SK-N-SH (cell line): ENCODE data around the gene CEBPA. TPM values are rescaled to one million over a fixed set of nuclear protein-coding genes. Genes with fewer than 3 reads are reported as not detected.

Experiments used
- CTCF ChIA-PET: fragments of 300-600, 350-600 bp; formaldehyde crosslinking; extraction: SDS; loops from one replicate; lab custom pipeline; 2021; lab: Yijun Ruan, JAX
- POLR2A ChIA-PET: fragments of 350-600 bp; sonication (Branson Sonifier 250); formaldehyde crosslinking; extraction: SDS; loops from one replicate; lab custom pipeline; 2020; ENCODE audit warnings: antibody characterized with exemption, inconsistent platforms; lab: Yijun Ruan, JAX
- DNase-seq: peaks from one replicate; pipeline ENCODE4 v3.0.0; 2012
- H2AFZ ChIP-seq: fragments of 200-600 bp; sonication (generic); 2 replicates; pipeline ENCODE4 v1.8.1; 2016; ENCODE audit warnings: antibody characterized with exemption, mild to moderate bottlenecking, low read depth
- H3F3A ChIP-seq: fragments of 200-600 bp; sonication (generic); replicated peaks from 2 replicates; pipeline ENCODE3; 2016; ENCODE audit warnings: antibody characterized with exemption, mild to moderate bottlenecking; ENCODE audit not compliant: insufficient read depth
- H3K27ac ChIP-seq, 2 experiments: fragments of 200-500 bp in 1 of 2; fragments of 200-600 bp in 1 of 2; sonication (Bioruptor generic) in 1 of 2; sonication (generic), shearing (Covaris generic) in 1 of 2; 2 replicates each; pipeline versions ENCODE4 v1.5.1 to v1.6.1; 2014 to 2016; ENCODE audit warnings: low read depth in 2 of 2, inconsistent platforms in 1 of 2, low read length in 1 of 2, mild to moderate bottlenecking in 1 of 2, mixed read lengths in 1 of 2
- H3K27me3 ChIP-seq: fragments of 200-600 bp; sonication (generic), shearing (Covaris generic); 2 replicates; pipeline ENCODE4 v1.6.1; 2016; ENCODE audit warnings: mixed run types; ENCODE audit not compliant: insufficient read depth
- H3K36me3 ChIP-seq, 2 experiments: fragments of 200-500 bp in 1 of 2; fragments of 200-600 bp in 1 of 2; sonication (Bioruptor generic) in 1 of 2; sonication (generic) in 1 of 2; replicated peaks in 1 of 2; 2 replicates each; pipeline versions ENCODE3 to v1.5.1; 2014 to 2016; ENCODE audit warnings: low read length in 1 of 2, mild to moderate bottlenecking in 1 of 2; ENCODE audit not compliant: insufficient read depth in 2 of 2, control insufficient read depth in 1 of 2
- H3K4me1 ChIP-seq, 2 experiments: fragments of 200-500 bp in 1 of 2; fragments of 200-600 bp in 1 of 2; sonication (Bioruptor generic) in 1 of 2; sonication (generic), shearing (Covaris generic) in 1 of 2; 2 replicates each; pipeline versions ENCODE4 v1.5.1 to v1.6.1; 2014 to 2016; ENCODE audit warnings: low read depth in 1 of 2, low read length in 1 of 2, mixed run types in 1 of 2; ENCODE audit not compliant: insufficient read depth in 2 of 2, control insufficient read depth in 1 of 2
- H3K4me2 ChIP-seq: fragments of 200-600 bp; sonication (generic), shearing (Covaris generic); 2 replicates; pipeline ENCODE4 v1.6.1; 2017; ENCODE audit warnings: mixed run types
- H3K4me3 ChIP-seq, 2 experiments: fragments of 200-500 bp in 1 of 2; fragments of 200-600 bp in 1 of 2; sonication (Bioruptor generic) in 1 of 2; sonication (generic), shearing (Covaris generic) in 1 of 2; 2 replicates each; pipeline versions ENCODE4 v1.5.1 to v1.8.1; 2014 to 2016; ENCODE audit warnings: low read depth in 2 of 2, inconsistent platforms in 1 of 2, low read length in 1 of 2, mild to moderate bottlenecking in 1 of 2, mixed read lengths in 1 of 2, moderate library complexity in 1 of 2
- H3K79me2 ChIP-seq: fragments of 200-600 bp; sonication (generic); 2 replicates; pipeline ENCODE4 v1.8.1; 2017; ENCODE audit warnings: mild to moderate bottlenecking; ENCODE audit not compliant: insufficient read depth
- H3K9ac ChIP-seq: fragments of 200-600 bp; sonication (generic); 2 replicates; pipeline ENCODE4 v1.6.1; 2017; ENCODE audit warnings: mixed run types
- H3K9me2 ChIP-seq: fragments of 200-600 bp; sonication (generic); 2 replicates; pipeline ENCODE4 v1.6.1; 2017; ENCODE audit warnings: mixed run types
- H3K9me3 ChIP-seq: fragments of 200-600 bp; sonication (generic); 2 replicates; pipeline ENCODE4 v1.6.1; 2017; ENCODE audit warnings: mixed run types, mild to moderate bottlenecking, moderate library complexity
- H4K20me1 ChIP-seq: fragments of 200-600 bp; sonication (generic); 2 replicates; pipeline ENCODE4 v1.6.1; 2017; ENCODE audit warnings: mild to moderate bottlenecking, mixed run types; ENCODE audit not compliant: insufficient read depth
- FOXJ3 ChIP-seq: sonication (generic); formaldehyde crosslinking; IDR thresholded peaks from 2 replicates; pipeline ENCODE4 v1.5.1; 2020; ENCODE audit warnings: mild to moderate bottlenecking, missing genetic modification reagents
- GATA2 ChIP-seq: sonication (generic); formaldehyde crosslinking; IDR thresholded peaks from 2 replicates; pipeline ENCODE4 v1.5.0; 2020; ENCODE audit warnings: mild to moderate bottlenecking, missing genetic modification reagents
- JUND ChIP-seq: IDR thresholded peaks from 2 replicates; pipeline ENCODE4 v1.4.0; 2012
- MXI1 ChIP-seq: IDR thresholded peaks from 2 replicates; pipeline ENCODE4 v1.6.1; 2012; ENCODE audit warnings: mild to moderate bottlenecking, low read depth, low read length, improper control_type of control experiment
- NFIC ChIP-seq: IDR thresholded peaks from 2 replicates; pipeline ENCODE4 v1.4.0; 2012; ENCODE audit warnings: borderline replicate concordance
- RCOR1 ChIP-seq: fragments of 150-350 bp; IDR thresholded peaks from 2 replicates; pipeline ENCODE4 v1.6.1; 2017; ENCODE audit warnings: antibody characterized with exemption, low read length
- RFX5 ChIP-seq: IDR thresholded peaks from 2 replicates; pipeline ENCODE4 v1.6.1; 2012; ENCODE audit warnings: mild to moderate bottlenecking, improper control_type of control experiment, low read length
- RXRA ChIP-seq: IDR thresholded peaks from 2 replicates; pipeline ENCODE4 v1.4.0; 2012; ENCODE audit warnings: low read depth, mild to moderate bottlenecking, borderline replicate concordance
- SIN3A ChIP-seq: IDR thresholded peaks from 2 replicates; pipeline ENCODE4 v1.6.1; 2012; ENCODE audit warnings: low read depth, mild to moderate bottlenecking, low read length, moderate library complexity, borderline replicate concordance
- TEAD4 ChIP-seq: IDR thresholded peaks from 2 replicates; pipeline ENCODE4 v1.4.0; 2012; ENCODE audit warnings: mild to moderate bottlenecking, borderline replicate concordance; ENCODE audit not compliant: insufficient read depth
- WGBS: methylation state at CpG from one replicate; pipeline ENCODE4 v1.1.6; 2017; ENCODE audit warnings: low lambda C conversion rate; 5-methylcytosine and 5-hydroxymethylcytosine counted together
- polyA plus RNA-seq, 3 experiments: library from polyadenylated mRNA; depleted of rRNA; stranded (reverse); fragments of >200 nt; gene quantifications; 2 replicates each; pipeline ENCODE4 v1.2.3, GENCODE V29; 2012
- TF ChIP-seq, protein P1 (sequence below): fragments of 150-350 bp; IDR thresholded peaks from 2 replicates; pipeline ENCODE4 v1.6.1; 2017; ENCODE audit warnings: antibody characterized with exemption, low read length, low read depth, borderline replicate concordance
- TF ChIP-seq, protein P2 (sequence below): IDR thresholded peaks from 2 replicates; pipeline ENCODE4 v1.6.1; 2012; ENCODE audit warnings: mild to moderate bottlenecking, low read depth, low read length, moderate library complexity
- TF ChIP-seq, protein P3 (sequence below): fragments of 200-600 bp; sonication (generic); IDR thresholded peaks from 2 replicates; pipeline ENCODE4 v1.6.1; 2017; ENCODE audit warnings: antibody characterized with exemption, mild to moderate bottlenecking, moderate library complexity
- TF ChIP-seq, protein P4 (sequence below): IDR thresholded peaks from 2 replicates; pipeline ENCODE4 v1.4.0; 2012; ENCODE audit warnings: low read depth
- TF ChIP-seq, protein P5 (sequence below): IDR thresholded peaks from 2 replicates; pipeline ENCODE4 v1.4.0; 2012; ENCODE audit warnings: low read depth, borderline replicate concordance

The CEBPA gene
- polyA plus RNA-seq, 1 of the 3 experiments (the other 2 are of a cell fraction) = 0.15 TPM

DNA sequence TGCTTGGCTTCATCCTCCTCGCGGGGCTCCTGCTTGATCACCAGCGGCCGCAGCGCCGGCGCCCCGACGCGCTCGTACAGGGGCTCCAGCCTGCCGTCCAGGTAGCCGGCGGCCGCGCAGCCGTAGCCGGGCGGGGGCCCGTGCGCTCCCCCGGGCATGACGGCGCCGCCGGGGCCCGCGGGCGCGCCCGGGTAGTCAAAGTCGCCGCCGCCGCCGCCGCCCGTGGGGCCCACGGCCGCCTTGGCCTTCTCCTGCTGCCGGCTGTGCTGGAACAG is 497 bp downstream of the CEBPA start (continued):
- TF ChIP-seq RXRA (no peak), JUND (no peak), SIN3A (no peak), TEAD4 (no peak), NFIC (no peak), GATA2 (no peak)
- TF ChIP-seq, all 33 proteins: peak for 0

DNA sequence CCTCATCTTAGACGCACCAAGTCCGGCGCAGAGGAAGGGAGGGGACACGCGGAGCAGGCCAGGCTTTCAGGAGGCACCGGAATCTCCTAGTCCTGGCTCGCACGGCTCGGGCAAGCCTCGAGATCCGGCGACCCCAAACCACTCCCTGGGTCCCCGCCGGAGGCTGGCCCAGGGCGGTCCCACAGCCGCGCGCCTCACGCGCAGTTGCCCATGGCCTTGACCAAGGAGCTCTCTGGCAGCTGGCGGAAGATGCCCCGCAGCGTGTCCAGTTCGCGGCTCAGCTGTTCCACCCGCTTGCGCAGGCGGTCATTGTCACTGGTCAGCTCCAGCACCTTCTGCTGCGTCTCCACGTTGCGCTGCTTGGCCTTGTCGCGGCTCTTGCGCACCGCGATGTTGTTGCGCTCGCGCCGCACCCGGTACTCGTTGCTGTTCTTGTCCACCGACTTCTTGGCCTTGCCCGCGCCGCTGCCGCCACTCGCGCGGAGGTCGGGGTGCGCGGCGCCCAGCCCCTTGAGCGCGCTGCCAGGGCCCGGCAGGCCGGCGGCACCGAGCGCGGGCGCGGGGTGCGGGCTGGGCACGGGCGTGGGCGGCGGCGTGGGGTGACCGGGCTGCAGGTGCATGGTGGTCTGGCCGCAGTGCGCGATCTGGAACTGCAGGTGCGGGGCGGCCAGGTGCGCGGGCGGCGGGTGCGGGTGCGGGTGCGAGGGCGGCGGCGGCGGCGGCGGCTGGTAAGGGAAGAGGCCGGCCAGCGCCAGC is 1.0 kb downstream of the CEBPA start:
- no peak overlapping the region for H3K27ac ChIP-seq
- TF ChIP-seq JUND = no peak
- TF ChIP-seq, protein P1, sequence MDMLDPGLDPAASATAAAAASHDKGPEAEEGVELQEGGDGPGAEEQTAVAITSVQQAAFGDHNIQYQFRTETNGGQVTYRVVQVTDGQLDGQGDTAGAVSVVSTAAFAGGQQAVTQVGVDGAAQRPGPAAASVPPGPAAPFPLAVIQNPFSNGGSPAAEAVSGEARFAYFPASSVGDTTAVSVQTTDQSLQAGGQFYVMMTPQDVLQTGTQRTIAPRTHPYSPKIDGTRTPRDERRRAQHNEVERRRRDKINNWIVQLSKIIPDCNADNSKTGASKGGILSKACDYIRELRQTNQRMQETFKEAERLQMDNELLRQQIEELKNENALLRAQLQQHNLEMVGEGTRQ = no peak
- peaks cover 0 to 4% of the 10 kb centered on the region in 2 experiments; a peak in 1 of 4 replicates for H3K4me1 ChIP-seq
- H4K20me1 ChIP-seq = no peaks in the 10 kb centered on the region
- POLR2A ChIA-PET = no interaction called here
- no peak overlapping the region for H3K4me2 ChIP-seq
- no peaks in the 10 kb centered on the region for H3K36me3 ChIP-seq
- H3K79me2 ChIP-seq = no peaks in the 10 kb centered on the region
- peak; percentile 63 for DNase-seq
- H3K9ac ChIP-seq = no peak overlapping the region
- H3K27me3 ChIP-seq = peaks cover 54% of the 10 kb centered on the region
- H3K9me2 ChIP-seq = no peaks in the 10 kb centered on the region
- H3K4me3 ChIP-seq = peak overlapping the region in 1 of 2 experiments; percentile 57; a peak in 1 of 4 replicates
- no peaks in the 10 kb centered on the region for H3K9me3 ChIP-seq
- H2AFZ ChIP-seq = no peak overlapping the region
- no peaks in the 10 kb centered on the region for H3F3A ChIP-seq
- CTCF ChIA-PET = interaction anchor here (0.8 to 3.2 kb wide), 15 partner anchors 25 to 233 kb away, joined by 3 to 21 read pairs (median 4); partner anchors contain the start of gene CEBPG
- WGBS = 20% methylated on average over 20 of the region's 91 CpGs

DNA sequence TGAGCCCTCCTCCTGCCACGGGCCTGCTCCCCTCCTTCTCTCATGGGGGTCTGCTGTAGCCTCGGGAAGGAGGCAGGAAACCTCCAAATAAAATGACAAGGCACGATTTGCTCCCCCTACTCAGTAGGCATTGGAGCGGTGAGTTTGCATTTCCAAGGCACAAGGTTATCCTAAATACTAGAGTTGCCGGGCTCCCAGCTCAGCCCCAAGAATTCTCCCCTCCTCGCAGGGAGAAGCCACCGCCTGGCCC is 1.5 kb downstream of the CEBPA start:
- Histone ChIP-seq H3K9me3 (no peaks in the 10 kb centered on the region), H3F3A (no peaks in the 10 kb centered on the region), H4K20me1 (no peaks in the 10 kb centered on the region), H3K4me2 (no peak overlapping the region), H3K36me3 (no peaks in the 10 kb centered on the region), H3K27me3 (peaks cover 54% of the 10 kb centered on the region), H3K9me2 (no peaks in the 10 kb centered on the region), H3K4me1 (peaks cover 0 to 4% of the 10 kb centered on the region in 2 experiments; a peak in 1 of 4 replicates), H3K9ac (no peak overlapping the region), H3K4me3 (no peak overlapping the region; a peak in 1 of 4 replicates), H2AFZ (no peak overlapping the region), H3K79me2 (no peaks in the 10 kb centered on the region), H3K27ac (no peak overlapping the region)
- ChIA-PET POLR2A (no interaction called here), CTCF (interaction anchor here (0.8 to 2.5 kb wide), 12 partner anchors 25 to 477 kb away, joined by 3 to 10 read pairs (median 4); no protein-coding TSS in a partner anchor)
- peak; percentile 32 for DNase-seq
- 0% methylated on average over 2 of the region's 7 CpGs for WGBS
- TF ChIP-seq RFX5 (no peak), TEAD4 (no peak), NFIC (no peak), FOXJ3 (CRISPR knock-in tag) (no peak), RCOR1 (no peak), MXI1 (no peak)
- TF ChIP-seq, protein P2, sequence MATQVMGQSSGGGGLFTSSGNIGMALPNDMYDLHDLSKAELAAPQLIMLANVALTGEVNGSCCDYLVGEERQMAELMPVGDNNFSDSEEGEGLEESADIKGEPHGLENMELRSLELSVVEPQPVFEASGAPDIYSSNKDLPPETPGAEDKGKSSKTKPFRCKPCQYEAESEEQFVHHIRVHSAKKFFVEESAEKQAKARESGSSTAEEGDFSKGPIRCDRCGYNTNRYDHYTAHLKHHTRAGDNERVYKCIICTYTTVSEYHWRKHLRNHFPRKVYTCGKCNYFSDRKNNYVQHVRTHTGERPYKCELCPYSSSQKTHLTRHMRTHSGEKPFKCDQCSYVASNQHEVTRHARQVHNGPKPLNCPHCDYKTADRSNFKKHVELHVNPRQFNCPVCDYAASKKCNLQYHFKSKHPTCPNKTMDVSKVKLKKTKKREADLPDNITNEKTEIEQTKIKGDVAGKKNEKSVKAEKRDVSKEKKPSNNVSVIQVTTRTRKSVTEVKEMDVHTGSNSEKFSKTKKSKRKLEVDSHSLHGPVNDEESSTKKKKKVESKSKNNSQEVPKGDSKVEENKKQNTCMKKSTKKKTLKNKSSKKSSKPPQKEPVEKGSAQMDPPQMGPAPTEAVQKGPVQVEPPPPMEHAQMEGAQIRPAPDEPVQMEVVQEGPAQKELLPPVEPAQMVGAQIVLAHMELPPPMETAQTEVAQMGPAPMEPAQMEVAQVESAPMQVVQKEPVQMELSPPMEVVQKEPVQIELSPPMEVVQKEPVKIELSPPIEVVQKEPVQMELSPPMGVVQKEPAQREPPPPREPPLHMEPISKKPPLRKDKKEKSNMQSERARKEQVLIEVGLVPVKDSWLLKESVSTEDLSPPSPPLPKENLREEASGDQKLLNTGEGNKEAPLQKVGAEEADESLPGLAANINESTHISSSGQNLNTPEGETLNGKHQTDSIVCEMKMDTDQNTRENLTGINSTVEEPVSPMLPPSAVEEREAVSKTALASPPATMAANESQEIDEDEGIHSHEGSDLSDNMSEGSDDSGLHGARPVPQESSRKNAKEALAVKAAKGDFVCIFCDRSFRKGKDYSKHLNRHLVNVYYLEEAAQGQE = no peak
- TF ChIP-seq, protein P3, sequence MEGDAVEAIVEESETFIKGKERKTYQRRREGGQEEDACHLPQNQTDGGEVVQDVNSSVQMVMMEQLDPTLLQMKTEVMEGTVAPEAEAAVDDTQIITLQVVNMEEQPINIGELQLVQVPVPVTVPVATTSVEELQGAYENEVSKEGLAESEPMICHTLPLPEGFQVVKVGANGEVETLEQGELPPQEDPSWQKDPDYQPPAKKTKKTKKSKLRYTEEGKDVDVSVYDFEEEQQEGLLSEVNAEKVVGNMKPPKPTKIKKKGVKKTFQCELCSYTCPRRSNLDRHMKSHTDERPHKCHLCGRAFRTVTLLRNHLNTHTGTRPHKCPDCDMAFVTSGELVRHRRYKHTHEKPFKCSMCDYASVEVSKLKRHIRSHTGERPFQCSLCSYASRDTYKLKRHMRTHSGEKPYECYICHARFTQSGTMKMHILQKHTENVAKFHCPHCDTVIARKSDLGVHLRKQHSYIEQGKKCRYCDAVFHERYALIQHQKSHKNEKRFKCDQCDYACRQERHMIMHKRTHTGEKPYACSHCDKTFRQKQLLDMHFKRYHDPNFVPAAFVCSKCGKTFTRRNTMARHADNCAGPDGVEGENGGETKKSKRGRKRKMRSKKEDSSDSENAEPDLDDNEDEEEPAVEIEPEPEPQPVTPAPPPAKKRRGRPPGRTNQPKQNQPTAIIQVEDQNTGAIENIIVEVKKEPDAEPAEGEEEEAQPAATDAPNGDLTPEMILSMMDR = no peak
- TF ChIP-seq, protein P4, sequence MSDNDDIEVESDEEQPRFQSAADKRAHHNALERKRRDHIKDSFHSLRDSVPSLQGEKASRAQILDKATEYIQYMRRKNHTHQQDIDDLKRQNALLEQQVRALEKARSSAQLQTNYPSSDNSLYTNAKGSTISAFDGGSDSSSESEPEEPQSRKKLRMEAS = no peak
- TF ChIP-seq, protein P5, sequence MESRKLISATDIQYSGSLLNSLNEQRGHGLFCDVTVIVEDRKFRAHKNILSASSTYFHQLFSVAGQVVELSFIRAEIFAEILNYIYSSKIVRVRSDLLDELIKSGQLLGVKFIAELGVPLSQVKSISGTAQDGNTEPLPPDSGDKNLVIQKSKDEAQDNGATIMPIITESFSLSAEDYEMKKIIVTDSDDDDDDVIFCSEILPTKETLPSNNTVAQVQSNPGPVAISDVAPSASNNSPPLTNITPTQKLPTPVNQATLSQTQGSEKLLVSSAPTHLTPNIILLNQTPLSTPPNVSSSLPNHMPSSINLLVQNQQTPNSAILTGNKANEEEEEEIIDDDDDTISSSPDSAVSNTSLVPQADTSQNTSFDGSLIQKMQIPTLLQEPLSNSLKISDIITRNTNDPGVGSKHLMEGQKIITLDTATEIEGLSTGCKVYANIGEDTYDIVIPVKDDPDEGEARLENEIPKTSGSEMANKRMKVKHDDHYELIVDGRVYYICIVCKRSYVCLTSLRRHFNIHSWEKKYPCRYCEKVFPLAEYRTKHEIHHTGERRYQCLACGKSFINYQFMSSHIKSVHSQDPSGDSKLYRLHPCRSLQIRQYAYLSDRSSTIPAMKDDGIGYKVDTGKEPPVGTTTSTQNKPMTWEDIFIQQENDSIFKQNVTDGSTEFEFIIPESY = no peak
